Activated CD8-positive, alpha-beta T cell treated with anti-CD3 and anti-CD28 coated beads, Interleukin-2, amount 10 ng/mL, durations not matched to agents 7 days and 5 days (primary cell): ENCODE measurements around the gene PLK3. TPM values are rescaled to one million over a fixed set of nuclear protein-coding genes. Genes with fewer than 3 reads are reported as not detected.
"Not testable (repeated sequence)": the region's sequence is repeated elsewhere in the genome, so short reads cannot be mapped to it uniquely, and the experiment has no call there.

Experiments used
- ATAC-seq: fragments of 150-1000 bp; cut with Tn5 transposase; one replicate; pipeline ENCODE4 v1.10.0; 2021; ENCODE audit warnings: moderate library complexity
- CTCF ChIA-PET: fragments of 350-600 bp; sonication (Branson Sonifier 250); formaldehyde crosslinking; loops from one replicate; lab custom pipeline; 2021; ENCODE audit warnings: antibody characterized with exemption; lab: Charles Lee
- POLR2A ChIA-PET: fragments of 350-600 bp; sonication (Branson Sonifier 250); formaldehyde crosslinking; loops from one replicate; lab custom pipeline; 2021; ENCODE audit warnings: antibody characterized with exemption; lab: Charles Lee
- DNase-seq: peaks from one replicate; pipeline ENCODE4 v3.0.0-alpha.2; 2020
- H3K27ac Mint-ChIP-seq: one replicate; pipeline ENCODE4 v1.8.0; 2021; ENCODE audit warnings: mild to moderate bottlenecking, mixed read lengths
- H3K27me3 Mint-ChIP-seq: one replicate; pipeline ENCODE4 v1.8.0; 2021; ENCODE audit warnings: low read depth, mixed read lengths
- H3K36me3 Mint-ChIP-seq: one replicate; pipeline ENCODE4 v1.8.0; 2021; ENCODE audit warnings: low read depth, mixed read lengths
- H3K4me1 Mint-ChIP-seq: one replicate; pipeline ENCODE4 v1.8.0; 2021; ENCODE audit warnings: low read depth, mixed read lengths
- H3K4me3 Mint-ChIP-seq: one replicate; pipeline ENCODE4 v1.8.0; 2021; ENCODE audit warnings: mild to moderate bottlenecking, mixed read lengths
- H3K9me3 Mint-ChIP-seq: one replicate; pipeline ENCODE4 v1.8.0; 2022; ENCODE audit warnings: mixed read lengths; ENCODE audit not compliant: insufficient read depth
- total RNA-seq, 2 experiments: library from RNA; stranded (reverse); gene quantifications; one replicate each; pipeline ENCODE4 v1.2.3, GENCODE V29; 2021

The PLK3 gene
- total RNA-seq, 2 experiments from 2014 or later = 64.8 to 68.0 TPM

GRCh38 chr1:44829506-44830384, 29.6 kb downstream of the PLK3 start:
- Mint-ChIP-seq H3K27ac (no peak overlapping the region), H3K4me3 (no peak overlapping the region), H3K9me3 (no peaks in the 10 kb centered on the region), H3K27me3 (no peaks in the 10 kb centered on the region), H3K4me1 (peaks cover 3% of the 10 kb centered on the region), H3K36me3 (no peaks in the 10 kb centered on the region)
- CTCF ChIA-PET = no interaction called here
- POLR2A ChIA-PET = interaction anchor here (0.7 to 16.3 kb wide), 5 partner anchors 9 to 477 kb away, joined by 3 to 564 read pairs (median 14); partner anchors contain the start of gene RNU5D-1
- no peak for DNase-seq
- no peak for ATAC-seq

GRCh38 chr1:44830900-44831304, 30.7 kb downstream of the PLK3 start:
- ATAC-seq (no peak), DNase-seq (no peak)
- no peak overlapping the region for H3K4me3 Mint-ChIP-seq
- no peaks in the 10 kb centered on the region for H3K9me3 Mint-ChIP-seq
- H3K27ac Mint-ChIP-seq = no peak overlapping the region
- H3K4me1 Mint-ChIP-seq = peaks cover 8% of the 10 kb centered on the region
- ChIA-PET POLR2A (interaction anchor here (1.3 to 16.3 kb wide), 5 partner anchors 10 to 181 kb away, joined by 4 to 564 read pairs (median 14); partner anchors contain the start of genes RNU5D-1 and UROD), CTCF (interaction anchor here (0.9 to 1.7 kb wide), 2 partner anchors 9 to 32 kb away, joined by 3 to 5 read pairs; no protein-coding TSS in a partner anchor)
- no peaks in the 10 kb centered on the region for H3K27me3 Mint-ChIP-seq
- no peaks in the 10 kb centered on the region for H3K36me3 Mint-ChIP-seq

GRCh38 chr1:44831516-44831915, 31.3 kb downstream of the PLK3 start:
- Mint-ChIP-seq H3K27ac (no peak overlapping the region), H3K4me1 (peaks cover 8% of the 10 kb centered on the region), H3K9me3 (no peaks in the 10 kb centered on the region), H3K4me3 (no peak overlapping the region), H3K27me3 (no peaks in the 10 kb centered on the region), H3K36me3 (no peaks in the 10 kb centered on the region)
- no peak for DNase-seq
- ATAC-seq = no peak
- POLR2A ChIA-PET = interaction anchor here (0.5 to 16.3 kb wide), 7 partner anchors 11 to 651 kb away, joined by 3 to 564 read pairs (median 5); partner anchors contain the start of genes RNU5D-1 and UROD
- CTCF ChIA-PET = interaction anchor here (0.9 to 1.7 kb wide), 2 partner anchors 10 to 33 kb away, joined by 3 to 5 read pairs; no protein-coding TSS in a partner anchor

GRCh38 chr1:44832056-44832705, 32.0 kb downstream of the PLK3 start:
- no peaks in the 10 kb centered on the region for H3K27me3 Mint-ChIP-seq
- no peak overlapping the region for H3K4me3 Mint-ChIP-seq
- H3K4me1 Mint-ChIP-seq = peaks cover 8% of the 10 kb centered on the region
- peak overlapping the region; percentile 52 for H3K27ac Mint-ChIP-seq
- no peaks in the 10 kb centered on the region for H3K9me3 Mint-ChIP-seq
- no peak for DNase-seq
- POLR2A ChIA-PET = interaction anchor here (0.5 to 16.3 kb wide), 4 partner anchors 12 to 650 kb away, joined by 3 to 564 read pairs (median 17); partner anchors contain the start of gene RNU5D-1
- H3K36me3 Mint-ChIP-seq = no peaks in the 10 kb centered on the region
- CTCF ChIA-PET = interaction anchor here (0.9 to 1.7 kb wide), 4 partner anchors 10 to 34 kb away, joined by 3 to 5 read pairs (median 3); partner anchors contain the start of gene PLK3
- no peak for ATAC-seq

GRCh38 chr1:44834328-44834727, 34.2 kb downstream of the PLK3 start:
- H3K36me3 Mint-ChIP-seq = no peaks in the 10 kb centered on the region
- H3K4me1 Mint-ChIP-seq = peaks cover 8% of the 10 kb centered on the region
- no peak overlapping the region for H3K27ac Mint-ChIP-seq
- ChIA-PET CTCF (interaction anchor here (1.0 to 3.0 kb wide), 4 partner anchors 12 to 180 kb away, joined by 3 to 24 read pairs (median 6); partner anchors contain the start of genes HECTD3 and UROD), POLR2A (interaction anchor here (5.0 kb wide), 1 partner anchor 14 kb away, joined by 31 read pairs; no protein-coding TSS in a partner anchor)
- DNase-seq (no peak), ATAC-seq (no peak)
- no peaks in the 10 kb centered on the region for H3K27me3 Mint-ChIP-seq
- H3K9me3 Mint-ChIP-seq = no peaks in the 10 kb centered on the region
- no peak overlapping the region for H3K4me3 Mint-ChIP-seq

GRCh38 chr1:44835738-44836675, 35.8 kb downstream of the PLK3 start:
- ChIA-PET POLR2A (interaction anchor here (0.6 to 5.0 kb wide), 2 partner anchors 16 to 1380 kb away, joined by 3 to 31 read pairs; no protein-coding TSS in a partner anchor), CTCF (interaction anchor here (0.6 to 3.0 kb wide), 19 partner anchors 9 to 464 kb away, joined by 3 to 24 read pairs (median 4); partner anchors contain the start of genes HECTD3, PLK3 and UROD)
- Mint-ChIP-seq H3K4me1 (peaks cover 8% of the 10 kb centered on the region), H3K36me3 (no peaks in the 10 kb centered on the region), H3K4me3 (no peak overlapping the region), H3K27me3 (peaks cover under 1% of the 10 kb centered on the region), H3K27ac (peak overlapping the region; percentile 7), H3K9me3 (no peaks in the 10 kb centered on the region)
- peak; percentile 95 for ATAC-seq
- peak; percentile 93 for DNase-seq

- ATAC-seq, H3K36me3 Mint-ChIP-seq, DNase-seq, H3K4me3 Mint-ChIP-seq, H3K9me3 Mint-ChIP-seq, POLR2A ChIA-PET, H3K27ac Mint-ChIP-seq, CTCF ChIA-PET: not testable (repeated sequence)
- peaks cover 12% of the 10 kb centered on the region for H3K4me1 Mint-ChIP-seq
- H3K27me3 Mint-ChIP-seq = peaks cover 12% of the 10 kb centered on the region
Observed at GRCh38 chr1:44838294-44838693, 38.1 kb downstream of the PLK3 start.

GRCh38 chr1:44839576-44839975, 39.4 kb downstream of the PLK3 start:
- ATAC-seq (no peak), DNase-seq (no peak)
- Mint-ChIP-seq H3K27ac (no peak overlapping the region), H3K27me3 (peaks cover 16% of the 10 kb centered on the region), H3K36me3 (peaks cover 5% of the 10 kb centered on the region), H3K4me3 (no peak overlapping the region), H3K4me1 (peaks cover 12% of the 10 kb centered on the region), H3K9me3 (no peaks in the 10 kb centered on the region)
- ChIA-PET POLR2A (no interaction called here), CTCF (no interaction called here)

GRCh38 chr1:44842486-44842861, 42.3 kb downstream of the PLK3 start:
- ChIA-PET CTCF (interaction anchor here (2.1 kb wide), 1 partner anchor 43 kb away, joined by 5 read pairs; the partner anchor contains the start of gene PLK3), POLR2A (interaction anchor here (0.6 to 1.0 kb wide), 2 partner anchors 23 to 113 kb away, joined by 4 read pairs; no protein-coding TSS in a partner anchor)
- Mint-ChIP-seq H3K27ac (no peak overlapping the region), H3K9me3 (no peaks in the 10 kb centered on the region), H3K27me3 (peaks cover 16% of the 10 kb centered on the region), H3K36me3 (peaks cover 9% of the 10 kb centered on the region), H3K4me1 (peaks cover 4% of the 10 kb centered on the region), H3K4me3 (peak overlapping the region; percentile 65)
- ATAC-seq (peak; percentile 28), DNase-seq (no peak)

- H3K9me3 Mint-ChIP-seq = no peaks in the 10 kb centered on the region
- H3K27me3 Mint-ChIP-seq = peaks cover 16% of the 10 kb centered on the region
- peak; percentile 70 for ATAC-seq
- ChIA-PET CTCF (interaction anchor here (2.1 kb wide), 1 partner anchor 43 kb away, joined by 5 read pairs; the partner anchor contains the start of gene PLK3), POLR2A (interaction anchor here (0.6 to 1.2 kb wide), 3 partner anchors 23 to 114 kb away, joined by 4 to 7 read pairs (median 4); no protein-coding TSS in a partner anchor)
- peaks cover 4% of the 10 kb centered on the region for H3K4me1 Mint-ChIP-seq
- H3K36me3 Mint-ChIP-seq = peaks cover 9% of the 10 kb centered on the region
- H3K4me3 Mint-ChIP-seq = peak within 1 kb of the TSS; percentile 65
- DNase-seq = peak; percentile 33
- H3K27ac Mint-ChIP-seq = no peak within 1 kb of the TSS
Observed at GRCh38 chr1:44842862-44843655, 42.9 kb downstream of the PLK3 start, which contains the start of gene PTCH2. PTCH2 (minus strand) TSS chr1:44843253; CDS start chr1:44842932, 321 bp downstream.
